Body of pancreas (tissue), 4 donors: ENCODE results near the gene KLRK1.

Experiments used
- POLR2A ChIP-seq, 3 donors: fragments of 450-650 bp; IDR thresholded peaks; one replicate each; pipeline ENCODE4 v1.6.1; 2016; ENCODE audit warnings: antibody characterized with exemption in 3 of 3, mild to moderate bottlenecking in 2 of 3
- TF ChIP-seq, protein P1 (sequence below), 7 experiments: fragments of 450-650 bp in 4 of 7; fragments of 200-600 bp in 3 of 7; sonication (generic) in 3 of 7; IDR thresholded peaks; one replicate each; pipeline ENCODE4 v1.5.1; 2016 to 2019; ENCODE audit warnings: antibody characterized with exemption in 7 of 7

DNA sequence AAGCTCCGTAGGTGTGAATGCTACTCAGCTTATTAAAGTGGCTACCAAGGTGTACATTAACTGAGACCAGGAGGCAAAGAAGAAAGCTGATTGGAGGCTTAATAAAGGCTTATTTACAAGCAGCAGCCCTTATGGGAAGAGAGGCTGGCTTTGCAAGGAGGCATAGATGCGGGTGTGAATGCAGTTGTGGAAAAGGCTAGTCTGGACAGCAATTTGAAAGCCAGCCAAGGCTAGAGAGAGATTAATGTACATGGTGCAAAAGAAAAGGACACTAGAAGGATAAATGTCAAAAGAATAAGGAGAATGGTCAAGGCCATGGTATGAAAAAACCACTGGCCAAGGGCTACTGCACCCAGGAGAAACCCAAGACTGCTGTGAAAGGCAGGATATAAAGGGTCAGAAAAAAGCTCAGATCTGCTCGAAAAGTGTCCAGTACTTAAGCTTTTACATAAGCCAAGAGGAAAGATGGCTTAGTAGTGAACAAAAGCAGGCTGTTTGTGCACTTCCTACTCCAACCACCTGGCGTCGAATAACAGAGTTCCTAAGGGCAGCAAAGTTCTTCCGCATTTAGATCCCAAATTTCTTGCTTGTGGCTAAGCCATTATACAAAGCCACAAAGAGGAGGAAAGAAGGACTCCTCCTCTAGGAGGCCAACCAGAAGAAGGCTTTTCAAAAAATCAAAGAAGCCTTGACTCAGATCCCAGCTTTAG lies 24.0 kb downstream of the KLRK1 start:
- TF ChIP-seq, protein P1, sequence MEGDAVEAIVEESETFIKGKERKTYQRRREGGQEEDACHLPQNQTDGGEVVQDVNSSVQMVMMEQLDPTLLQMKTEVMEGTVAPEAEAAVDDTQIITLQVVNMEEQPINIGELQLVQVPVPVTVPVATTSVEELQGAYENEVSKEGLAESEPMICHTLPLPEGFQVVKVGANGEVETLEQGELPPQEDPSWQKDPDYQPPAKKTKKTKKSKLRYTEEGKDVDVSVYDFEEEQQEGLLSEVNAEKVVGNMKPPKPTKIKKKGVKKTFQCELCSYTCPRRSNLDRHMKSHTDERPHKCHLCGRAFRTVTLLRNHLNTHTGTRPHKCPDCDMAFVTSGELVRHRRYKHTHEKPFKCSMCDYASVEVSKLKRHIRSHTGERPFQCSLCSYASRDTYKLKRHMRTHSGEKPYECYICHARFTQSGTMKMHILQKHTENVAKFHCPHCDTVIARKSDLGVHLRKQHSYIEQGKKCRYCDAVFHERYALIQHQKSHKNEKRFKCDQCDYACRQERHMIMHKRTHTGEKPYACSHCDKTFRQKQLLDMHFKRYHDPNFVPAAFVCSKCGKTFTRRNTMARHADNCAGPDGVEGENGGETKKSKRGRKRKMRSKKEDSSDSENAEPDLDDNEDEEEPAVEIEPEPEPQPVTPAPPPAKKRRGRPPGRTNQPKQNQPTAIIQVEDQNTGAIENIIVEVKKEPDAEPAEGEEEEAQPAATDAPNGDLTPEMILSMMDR (IDR thresholded peaks at IDR 0.05), result peak in 2 of 7 experiments; percentile 5 to 9
- no peak for TF ChIP-seq POLR2A (IDR thresholded peaks at IDR 0.05)
